Measurements from ENCODE around the gene CDA. TPM values are rescaled to one million over a fixed set of nuclear protein-coding genes. Genes with fewer than 3 reads are reported as not detected.

The CDA gene
- total and polyA plus RNA-seq, 10 of the 15 experiments (the other 5 are each of a cell fraction or from before 2014, with no cell fraction given): not detected

DNA sequence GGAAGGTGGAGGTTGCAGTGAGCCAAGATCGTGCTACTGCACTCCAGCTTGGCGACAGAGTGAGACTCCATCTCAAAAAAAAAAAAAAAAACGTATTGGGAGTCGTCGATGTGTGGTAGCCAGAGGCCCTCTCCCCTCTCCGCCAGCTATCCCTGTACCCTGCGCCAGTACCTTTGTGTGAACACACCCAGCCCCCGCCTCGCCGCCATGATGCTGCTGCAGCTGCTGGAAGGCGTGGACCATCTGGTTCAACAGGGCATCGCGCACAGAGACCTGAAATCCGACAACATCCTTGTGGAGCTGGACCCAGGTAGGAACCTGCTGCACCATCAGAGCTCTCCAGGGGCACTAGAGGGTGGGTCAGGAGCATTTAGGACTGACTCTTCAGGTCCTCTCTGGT, 56.5 kb downstream of the CDA start:
- no peak overlapping the region for H3K4me3 ChIP-seq
- WGBS (ENCODE audit: insufficient coverage, insufficient replicate concordance, low lambda C conversion rate, missing lambda C conversion rate): 83% methylated on average over 10 of the region's 14 CpGs
- H3K27ac ChIP-seq (ENCODE audit: control insufficient read depth, insufficient read depth): no peak overlapping the region
- no peaks in the 10 kb centered on the region for H3K4me1 ChIP-seq (ENCODE audit: control insufficient read depth, insufficient read depth, low read length)
- H4K20me1 ChIP-seq (ENCODE audit: control insufficient read depth, insufficient read depth): no peaks in the 10 kb centered on the region
- H3K27me3 ChIP-seq (replicated peaks in 1 of 2; ENCODE audit: control insufficient read depth in 2 of 2, insufficient read depth in 2 of 2, low read length in 1 of 2): no peaks in the 10 kb centered on the region
- intact Hi-C loops (cut with micrococcal nuclease; ENCODE audit: unreplicated experiment) (no loop called here), in situ Hi-C loops (cut with MboI) (no loop called here)
- RAD21 ChIA-PET (ENCODE audit: unreplicated experiment): no interaction called here
- POLR2A ChIA-PET: interaction anchor here (0.6 kb wide), 1 partner anchor 387 kb away, joined by 4 read pairs; no protein-coding TSS in a partner anchor
- ATAC-seq: no peak
- BruUV-seq (replicated peaks): no TSS peak
- DNase-seq (ENCODE audit: low read depth, low spot score): no peak
- H3K79me2 ChIP-seq (ENCODE audit: control insufficient read depth, insufficient read depth, low read length): no peaks in the 10 kb centered on the region
- H3K36me3 ChIP-seq (ENCODE audit: control insufficient read depth in 2 of 2, insufficient read depth in 2 of 2, low read length in 1 of 2): peaks cover 5 to 6% of the 10 kb centered on the region in 2 experiments; a peak in 3 of 4 replicates
- no peak overlapping the region for H3K9ac ChIP-seq (ENCODE audit: control insufficient read depth, insufficient read depth, low read length)
- 0 out of 2 replicates have a peak, but pooled peaks have one; percentile 24 for TF ChIP-seq POLR2A (IDR thresholded peaks at IDR 0.05; ENCODE audit: low read depth, low read length)
- no peak for TF ChIP-seq IKZF2 (IDR thresholded peaks at IDR 0.05)
- no peak overlapping the region for H2AFZ ChIP-seq (ENCODE audit: control insufficient read depth, low read depth, low read length)
- H3K9me3 ChIP-seq (replicated peaks; ENCODE audit: control insufficient read depth, insufficient read depth, low read length): no peaks in the 10 kb centered on the region
- no peak overlapping the region for H3K4me2 ChIP-seq (ENCODE audit: control insufficient read depth, insufficient read depth)
- FAIRE-seq: no peak
- SMC1A ChIA-PET (ENCODE audit: uncharacterized antibody, unreplicated experiment): interaction anchor here (0.6 kb wide), 1 partner anchor 560 kb away, joined by 3 read pairs; no protein-coding TSS in a partner anchor
- CTCF ChIA-PET: interaction anchor here (0.5 to 1.7 kb wide), 2 partner anchors 70 to 225 kb away, joined by 3 read pairs; no protein-coding TSS in a partner anchor

DNA sequence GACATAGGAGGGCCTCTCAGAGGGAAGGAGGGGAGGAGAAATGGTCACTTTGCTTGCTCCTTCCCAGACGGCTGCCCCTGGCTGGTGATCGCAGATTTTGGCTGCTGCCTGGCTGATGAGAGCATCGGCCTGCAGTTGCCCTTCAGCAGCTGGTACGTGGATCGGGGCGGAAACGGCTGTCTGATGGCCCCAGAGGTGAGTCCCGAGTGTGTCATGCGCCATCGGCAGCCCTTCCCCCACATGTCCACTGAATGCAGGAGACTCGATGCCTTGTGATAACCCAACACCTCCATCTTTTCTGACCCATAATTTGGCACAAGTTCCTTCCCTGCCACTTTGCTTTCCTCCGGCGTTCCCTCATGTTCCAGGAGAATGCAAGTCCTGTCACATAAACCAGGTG, 59.5 kb downstream of the CDA start:
- no TSS peak for BruUV-seq (replicated peaks)
- Histone ChIP-seq H3K79me2 (ENCODE audit: control insufficient read depth, insufficient read depth, low read length) (no peaks in the 10 kb centered on the region), H4K20me1 (ENCODE audit: control insufficient read depth, insufficient read depth) (no peaks in the 10 kb centered on the region), H2AFZ (ENCODE audit: control insufficient read depth, low read depth, low read length) (no peak overlapping the region), H3K36me3 (ENCODE audit: control insufficient read depth in 2 of 2, insufficient read depth in 2 of 2, low read length in 1 of 2) (peaks cover 8 to 20% of the 10 kb centered on the region in 2 experiments; a peak in 3 of 4 replicates), H3K9ac (ENCODE audit: control insufficient read depth, insufficient read depth, low read length) (no peak overlapping the region), H3K4me1 (ENCODE audit: control insufficient read depth, insufficient read depth, low read length) (no peaks in the 10 kb centered on the region), H3K27ac (ENCODE audit: control insufficient read depth, insufficient read depth) (no peak overlapping the region), H3K4me2 (ENCODE audit: control insufficient read depth, insufficient read depth) (no peak overlapping the region), H3K9me3 (replicated peaks; ENCODE audit: control insufficient read depth, insufficient read depth, low read length) (no peaks in the 10 kb centered on the region), H3K4me3 (no peak overlapping the region), H3K27me3 (replicated peaks in 1 of 2; ENCODE audit: control insufficient read depth in 2 of 2, insufficient read depth in 2 of 2, low read length in 1 of 2) (no peaks in the 10 kb centered on the region)
- no peak for ATAC-seq
- ChIA-PET POLR2A (no interaction called here), SMC1A (ENCODE audit: uncharacterized antibody, unreplicated experiment) (no interaction called here), CTCF (no interaction called here), RAD21 (ENCODE audit: unreplicated experiment) (no interaction called here)
- DNase-seq (ENCODE audit: low read depth, low spot score): no peak
- no peak for TF ChIP-seq KDM1A (IDR thresholded peaks at IDR 0.05; ENCODE audit: borderline replicate concordance)
- TF ChIP-seq POLR2AphosphoS5 (IDR thresholded peaks at IDR 0.05; ENCODE audit: low read length): 0 out of 2 replicates have a peak, but pooled peaks have one; percentile 8
- 98% methylated on average over 13 of the region's 13 CpGs for WGBS (ENCODE audit: insufficient coverage, insufficient replicate concordance, low lambda C conversion rate, missing lambda C conversion rate)
- intact Hi-C loops (cut with micrococcal nuclease; ENCODE audit: unreplicated experiment): no loop called here
- FAIRE-seq: no peak
- in situ Hi-C loops (cut with MboI): no loop called here
